Esophagus squamous epithelium (tissue), 4 donors: ENCODE measurements around the gene CLEC11A.

Experiments
- POLR2A ChIP-seq, 4 donors: fragments of 450-650 bp; IDR thresholded peaks; one replicate each; pipeline ENCODE4 v1.6.1; 2017; ENCODE audit warnings: antibody characterized with exemption in 4 of 4, mild to moderate bottlenecking in 4 of 4, moderate library complexity in 3 of 4
- TF ChIP-seq, protein P1 (sequence below), 6 experiments: fragments of 450-650 bp in 4 of 6; fragments of 200-600 bp in 2 of 6; sonication (generic) in 2 of 6; IDR thresholded peaks; one replicate each; pipeline ENCODE4 v1.5.1; 2016 to 2019; ENCODE audit warnings: antibody characterized with exemption in 6 of 6, mild to moderate bottlenecking in 4 of 6, moderate library complexity in 4 of 6

DNA sequence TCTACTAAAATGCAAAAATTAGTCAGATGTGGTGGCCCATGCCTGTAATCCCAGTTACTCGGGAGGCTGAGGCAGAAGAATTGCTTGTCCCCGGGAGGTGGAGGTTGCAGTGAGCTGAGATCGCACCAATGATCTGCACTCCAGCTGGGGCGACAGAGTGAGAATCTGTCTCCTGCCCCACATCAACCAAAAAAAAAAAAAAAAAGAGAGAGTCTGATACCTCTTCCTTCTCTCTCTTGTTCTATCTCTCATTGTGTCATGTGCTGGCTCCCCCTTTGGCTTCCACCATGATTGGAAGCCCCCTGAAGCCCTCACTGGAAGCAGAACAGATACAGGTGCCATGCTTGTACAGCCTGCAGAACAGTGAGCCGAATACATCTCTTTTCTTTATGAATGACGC lies 20.4 kb downstream of the CLEC11A start:
- TF ChIP-seq, protein P1, sequence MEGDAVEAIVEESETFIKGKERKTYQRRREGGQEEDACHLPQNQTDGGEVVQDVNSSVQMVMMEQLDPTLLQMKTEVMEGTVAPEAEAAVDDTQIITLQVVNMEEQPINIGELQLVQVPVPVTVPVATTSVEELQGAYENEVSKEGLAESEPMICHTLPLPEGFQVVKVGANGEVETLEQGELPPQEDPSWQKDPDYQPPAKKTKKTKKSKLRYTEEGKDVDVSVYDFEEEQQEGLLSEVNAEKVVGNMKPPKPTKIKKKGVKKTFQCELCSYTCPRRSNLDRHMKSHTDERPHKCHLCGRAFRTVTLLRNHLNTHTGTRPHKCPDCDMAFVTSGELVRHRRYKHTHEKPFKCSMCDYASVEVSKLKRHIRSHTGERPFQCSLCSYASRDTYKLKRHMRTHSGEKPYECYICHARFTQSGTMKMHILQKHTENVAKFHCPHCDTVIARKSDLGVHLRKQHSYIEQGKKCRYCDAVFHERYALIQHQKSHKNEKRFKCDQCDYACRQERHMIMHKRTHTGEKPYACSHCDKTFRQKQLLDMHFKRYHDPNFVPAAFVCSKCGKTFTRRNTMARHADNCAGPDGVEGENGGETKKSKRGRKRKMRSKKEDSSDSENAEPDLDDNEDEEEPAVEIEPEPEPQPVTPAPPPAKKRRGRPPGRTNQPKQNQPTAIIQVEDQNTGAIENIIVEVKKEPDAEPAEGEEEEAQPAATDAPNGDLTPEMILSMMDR (IDR thresholded peaks at IDR 0.05), result no peak
- TF ChIP-seq POLR2A (IDR thresholded peaks at IDR 0.05), result no peak
